Muscle of leg (tissue), 11 donors: ENCODE data around the gene GRIK4. TPM values are rescaled to one million over a fixed set of nuclear protein-coding genes. Genes with fewer than 3 reads are reported as not detected.

Experiments
- DNase-seq: peaks from one replicate; pipeline ENCODE4 v3.0.0; 2013
- H3K27ac ChIP-seq: one replicate; pipeline ENCODE4 v1.5.1; 2013; ENCODE audit warnings: mild to moderate bottlenecking, low read length, control low read depth
- H3K27me3 ChIP-seq: one replicate; pipeline ENCODE4 v1.6.1; 2013; ENCODE audit warnings: low read length; ENCODE audit not compliant: control insufficient read depth, insufficient read depth
- H3K36me3 ChIP-seq: one replicate; pipeline ENCODE4 v1.6.1; 2013; ENCODE audit warnings: low read length; ENCODE audit not compliant: control insufficient read depth, insufficient read depth
- H3K4me1 ChIP-seq: one replicate; pipeline ENCODE4 v1.6.1; 2013; ENCODE audit warnings: low read length; ENCODE audit not compliant: control insufficient read depth, insufficient read depth
- H3K4me3 ChIP-seq: one replicate; pipeline ENCODE4 v1.5.1; 2013; ENCODE audit warnings: low read length, control low read depth
- H3K9me3 ChIP-seq: replicated peaks from 2 replicates; pipeline ENCODE4 v1.6.1; 2013; ENCODE audit warnings: low read depth, low read length; ENCODE audit not compliant: control insufficient read depth
- WGBS: methylation state at CpG from one replicate; pipeline ENCODE4 v1.1.5; 2013; ENCODE audit warnings: missing lambda C conversion rate; ENCODE audit not compliant: insufficient coverage; 5-methylcytosine and 5-hydroxymethylcytosine counted together
- polyA plus RNA-seq, 8 donors: library from polyadenylated mRNA; unstranded; fragments of 120-200 nt; gene quantifications; one replicate each; pipeline versions ENCODE4 v1.2.1 to v1.2.3, GENCODE V29; 2013; ENCODE audit warnings: inconsistent platforms in 1 of 8, low replicate concordance in 1 of 8; ENCODE audit not compliant: insufficient read length in 8 of 8, insufficient read depth in 1 of 8
- total RNA-seq: library from RNA; stranded (reverse); fragments of 120-200 nt; gene quantifications from one replicate; pipeline ENCODE4 v1.2.4, GENCODE V29; 2013

GRIK4 gene
- total and polyA plus RNA-seq, 9 donors = 0.09 to 1.3 (median 0.50) TPM

DNA sequence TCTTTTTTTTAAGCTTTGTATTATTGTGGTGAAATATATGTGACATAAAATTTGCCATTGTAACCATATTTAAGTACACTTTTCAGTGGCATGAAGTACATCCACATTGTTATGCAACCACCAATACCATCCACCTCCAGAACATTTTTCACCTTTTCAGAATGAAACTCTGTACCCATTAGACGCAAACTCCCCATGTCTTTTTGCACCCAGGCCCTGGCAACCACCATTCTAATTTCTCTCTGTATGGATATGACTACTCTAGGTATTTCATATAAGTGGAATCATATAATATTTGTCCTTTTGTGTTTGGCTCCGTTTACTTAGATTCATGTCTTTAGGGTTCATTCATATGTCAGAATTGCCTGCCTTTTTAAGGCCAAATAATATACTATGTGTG lies 329.5 kb downstream of the GRIK4 start:
- H3K9me3 ChIP-seq = no peaks in the 10 kb centered on the region
- H3K4me3 ChIP-seq = no peak overlapping the region
- no peaks in the 10 kb centered on the region for H3K36me3 ChIP-seq
- no peak overlapping the region for H3K27ac ChIP-seq
- H3K27me3 ChIP-seq = peaks cover 8% of the 10 kb centered on the region
- peaks cover 5% of the 10 kb centered on the region for H3K4me1 ChIP-seq
- no peak for DNase-seq
- WGBS = no CpG with 5 or more reads among the region's 2 CpGs

DNA sequence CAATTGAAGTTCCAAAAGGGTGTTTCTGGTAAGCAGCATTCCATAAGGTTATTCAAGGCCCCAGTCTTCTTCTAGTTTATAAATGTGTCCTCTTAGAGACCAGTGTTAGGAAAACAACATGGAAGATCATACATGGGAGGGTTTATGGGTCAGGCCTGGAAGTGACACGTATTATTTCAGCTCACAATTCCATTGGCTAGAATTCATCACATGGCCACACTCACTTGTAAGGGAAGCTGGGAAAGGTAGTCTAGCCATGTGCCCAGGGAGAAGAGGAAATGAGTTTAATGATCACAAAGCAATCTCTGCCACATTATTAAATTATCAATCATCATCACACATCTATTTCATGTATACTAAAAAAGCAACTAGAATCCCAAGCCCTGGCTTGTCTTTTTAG lies 330.6 kb downstream of the GRIK4 start:
- no peak overlapping the region for H3K4me3 ChIP-seq
- peaks cover 4% of the 10 kb centered on the region for H3K27me3 ChIP-seq
- no peak overlapping the region for H3K27ac ChIP-seq
- peaks cover 5% of the 10 kb centered on the region for H3K4me1 ChIP-seq
- DNase-seq = no peak
- no peaks in the 10 kb centered on the region for H3K36me3 ChIP-seq
- no CpG with 5 or more reads among the region's 1 CpG for WGBS
- H3K9me3 ChIP-seq = no peaks in the 10 kb centered on the region

- Histone ChIP-seq H3K27me3 (peaks cover 10% of the 10 kb centered on the region), H3K36me3 (no peaks in the 10 kb centered on the region), H3K4me1 (no peaks in the 10 kb centered on the region), H3K9me3 (no peaks in the 10 kb centered on the region), H3K27ac (no peak overlapping the region), H3K4me3 (no peak overlapping the region)
- DNase-seq = no peak
- WGBS = no CpG with 5 or more reads among the region's 3 CpGs
Observed at GRCh38 chr11:120853435-120853834, 341.9 kb downstream of the GRIK4 start.

DNA sequence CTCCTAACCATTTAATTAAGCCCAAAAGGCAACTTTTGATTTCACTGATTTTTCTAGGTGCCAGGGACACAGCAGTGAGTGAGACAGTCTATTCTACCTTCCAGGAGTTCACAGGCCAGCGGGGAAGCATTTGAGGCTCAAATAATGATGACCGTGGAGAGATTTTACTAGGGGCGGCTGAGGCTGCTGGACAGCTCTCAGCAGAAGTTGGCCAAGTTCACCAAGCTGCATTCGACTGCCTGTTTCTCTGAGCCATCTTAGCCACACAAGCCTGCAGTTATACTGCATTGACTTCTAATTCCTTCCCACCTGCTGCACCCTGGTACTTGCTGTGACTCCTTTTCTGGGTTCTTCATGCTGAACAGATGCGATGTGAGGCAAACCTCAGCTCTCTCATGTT lies 343.4 kb downstream of the GRIK4 start:
- Histone ChIP-seq H3K4me3 (no peak overlapping the region), H3K4me1 (no peaks in the 10 kb centered on the region), H3K27me3 (peaks cover 10% of the 10 kb centered on the region), H3K9me3 (no peaks in the 10 kb centered on the region), H3K27ac (no peak overlapping the region), H3K36me3 (no peaks in the 10 kb centered on the region)
- 7% methylated on average over 4 of the region's 5 CpGs for WGBS
- DNase-seq = peak; percentile 15

GRCh38 chr11:120857508-120857907 lies 346.0 kb downstream of the GRIK4 start:
- no peak overlapping the region for H3K4me3 ChIP-seq
- DNase-seq = no peak
- no peaks in the 10 kb centered on the region for H3K9me3 ChIP-seq
- no peaks in the 10 kb centered on the region for H3K4me1 ChIP-seq
- WGBS = no CpG with 5 or more reads among the region's 1 CpG
- peaks cover 13% of the 10 kb centered on the region for H3K27me3 ChIP-seq
- no peaks in the 10 kb centered on the region for H3K36me3 ChIP-seq
- H3K27ac ChIP-seq = no peak overlapping the region

- H3K9me3 ChIP-seq = no peaks in the 10 kb centered on the region
- no peak overlapping the region for H3K4me3 ChIP-seq
- no peak for DNase-seq
Observed at GRCh38 chr11:120858740-120859139, 347.2 kb downstream of the GRIK4 start.

DNA sequence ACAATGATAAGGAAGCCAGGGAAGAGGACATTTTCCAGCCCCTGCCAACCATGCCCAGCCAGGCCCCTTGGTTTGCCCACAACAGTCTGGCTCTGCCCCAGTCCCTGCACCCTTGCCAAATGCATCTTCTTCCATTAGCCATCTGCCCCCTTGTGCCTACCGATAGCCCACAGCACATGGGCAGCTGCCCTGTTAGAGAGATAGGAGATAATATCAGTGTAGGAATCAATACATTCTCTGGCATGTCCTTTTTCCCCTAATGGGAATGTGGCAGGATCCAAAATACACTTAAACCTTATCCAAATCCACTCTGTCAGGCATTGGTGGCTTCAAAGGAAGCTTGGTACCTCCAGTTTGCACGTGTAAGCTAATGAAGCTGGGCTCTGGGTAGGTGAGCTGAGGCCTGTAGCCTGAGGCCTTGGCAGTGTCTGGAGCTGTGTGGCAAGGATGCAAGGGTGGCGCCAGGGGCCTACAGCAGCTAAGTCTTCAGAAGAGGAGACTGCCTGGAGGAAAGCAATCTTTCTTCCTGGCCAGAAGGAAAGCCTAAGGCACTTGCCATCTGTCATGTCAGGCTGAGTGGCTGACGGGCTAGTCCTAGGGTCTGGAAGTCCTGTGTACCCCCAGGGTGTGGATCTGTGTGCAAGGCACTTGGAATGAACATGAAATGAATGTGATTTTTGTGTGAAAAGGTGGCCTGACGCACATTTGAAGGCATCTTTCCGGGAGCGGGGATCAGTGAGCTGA lies 348.2 kb downstream of the GRIK4 start:
- WGBS = 88% methylated on average over 5 of the region's 7 CpGs
- H3K36me3 ChIP-seq = no peaks in the 10 kb centered on the region
- peaks cover 6% of the 10 kb centered on the region for H3K27me3 ChIP-seq
- H3K9me3 ChIP-seq = no peaks in the 10 kb centered on the region
- no peaks in the 10 kb centered on the region for H3K4me1 ChIP-seq
- no peak overlapping the region for H3K4me3 ChIP-seq
- H3K27ac ChIP-seq = no peak overlapping the region
- no peak for DNase-seq

More at GRCh38 chr11:120858740-120859139, 347.2 kb downstream of the GRIK4 start:
- Histone ChIP-seq H3K27me3 (peaks cover 11% of the 10 kb centered on the region), H3K36me3 (no peaks in the 10 kb centered on the region), H3K27ac (no peak overlapping the region), H3K4me1 (no peaks in the 10 kb centered on the region)
- WGBS = no CpG with 5 or more reads among the region's 3 CpGs

- Histone ChIP-seq H3K36me3 (no peaks in the 10 kb centered on the region), H3K9me3 (no peaks in the 10 kb centered on the region), H3K27me3 (peaks cover 8% of the 10 kb centered on the region), H3K4me3 (no peak overlapping the region), H3K27ac (no peak overlapping the region), H3K4me1 (no peaks in the 10 kb centered on the region)
- WGBS = no CpG with 5 or more reads among the region's 2 CpGs
- DNase-seq = no peak
Observed at GRCh38 chr11:120863359-120863758, 351.8 kb downstream of the GRIK4 start.

- H3K27ac ChIP-seq = no peak overlapping the region
- no peaks in the 10 kb centered on the region for H3K9me3 ChIP-seq
- WGBS = 41% methylated on average over 3 of the region's 8 CpGs
- H3K36me3 ChIP-seq = no peaks in the 10 kb centered on the region
- no peaks in the 10 kb centered on the region for H3K4me1 ChIP-seq
- DNase-seq = no peak
- no peak overlapping the region for H3K4me3 ChIP-seq
- H3K27me3 ChIP-seq = peaks cover 21% of the 10 kb centered on the region
Observed at GRCh38 chr11:120867024-120867423, 355.5 kb downstream of the GRIK4 start.

- no peak for DNase-seq
- Histone ChIP-seq H3K27me3 (peaks cover 17% of the 10 kb centered on the region), H3K4me1 (no peaks in the 10 kb centered on the region), H3K9me3 (no peaks in the 10 kb centered on the region), H3K4me3 (no peak overlapping the region), H3K36me3 (no peaks in the 10 kb centered on the region), H3K27ac (no peak overlapping the region)
- WGBS = 76% methylated on average over 6 of the region's 11 CpGs
Observed at GRCh38 chr11:120867531-120867930, 356.0 kb downstream of the GRIK4 start.

DNA sequence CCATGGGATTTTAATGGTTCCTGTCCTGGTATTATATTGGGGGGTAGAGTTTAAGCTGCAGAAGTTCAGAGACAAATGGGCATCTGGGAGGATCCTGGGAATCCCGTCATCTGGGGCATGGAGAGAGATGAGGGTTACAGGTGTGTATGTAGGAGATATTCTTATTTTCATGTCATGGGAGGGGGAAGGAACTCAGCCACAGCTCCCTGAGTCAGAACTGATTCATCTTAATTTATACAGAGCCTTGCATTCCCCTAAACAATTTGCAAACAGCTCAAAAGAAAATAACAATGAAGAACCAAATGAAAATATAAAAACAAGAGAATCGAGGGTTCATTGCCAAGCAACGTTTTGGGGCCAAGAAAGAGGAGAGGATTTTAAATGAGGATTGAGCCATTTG lies 356.4 kb downstream of the GRIK4 start:
- no peaks in the 10 kb centered on the region for H3K4me1 ChIP-seq
- no peaks in the 10 kb centered on the region for H3K9me3 ChIP-seq
- no peak overlapping the region for H3K4me3 ChIP-seq
- no peaks in the 10 kb centered on the region for H3K36me3 ChIP-seq
- no peak overlapping the region for H3K27ac ChIP-seq
- WGBS = 38% methylated on average over 2 of the region's 3 CpGs
- no peak for DNase-seq
- peaks cover 17% of the 10 kb centered on the region for H3K27me3 ChIP-seq
